Ovary (tissue), 9 donors: ENCODE measurements around the gene MELK. TPM values are rescaled to one million over a fixed set of nuclear protein-coding genes. Genes with fewer than 3 reads are reported as not detected.

Experiments used
- DNase-seq, 5 donors: peaks; one replicate each; pipeline ENCODE4 v3.0.0-alpha.2; 2019 to 2020
- H3K27ac ChIP-seq, 2 donors: fragments of 200-600 bp; one replicate each; pipeline versions ENCODE4 v1.5.1 to v1.8.0; 2019 to 2022
- H3K27me3 ChIP-seq: fragments of 200-600 bp; one replicate; pipeline ENCODE4 v1.8.0; 2022
- H3K36me3 ChIP-seq: fragments of 200-600 bp; sonication (generic); one replicate; pipeline ENCODE4 v1.5.1; 2019
- H3K4me1 ChIP-seq: one replicate; pipeline ENCODE4 v1.8.1; 2013; ENCODE audit warnings: mild to moderate bottlenecking, moderate library complexity; ENCODE audit not compliant: insufficient read depth
- H3K4me3 ChIP-seq: fragments of 200-600 bp; sonication (generic); one replicate; pipeline ENCODE4 v1.5.1; 2017
- H3K9me3 ChIP-seq, 2 donors: fragments of 200-600 bp in 1 of 2; sonication (generic) in 1 of 2; one replicate each; pipeline versions ENCODE4 v1.5.1 to v1.8.1; 2013 to 2019; ENCODE audit warnings: mild to moderate bottlenecking in 1 of 2, moderate library complexity in 1 of 2
- CTCF ChIP-seq, 3 donors: fragments of 450-650 bp in 2 of 3; fragments of 200-600 bp in 1 of 3; IDR thresholded peaks; one replicate each; pipeline versions ENCODE4 v1.5.1 to v1.8.0; 2016 to 2022; ENCODE audit warnings: antibody characterized with exemption in 3 of 3, mild to moderate bottlenecking in 1 of 3
- EP300 ChIP-seq: sonication (generic); formaldehyde crosslinking; IDR thresholded peaks from one replicate; pipeline ENCODE4 v1.6.1; 2017; ENCODE audit warnings: antibody characterized with exemption
- POLR2A ChIP-seq: fragments of 450-650 bp; IDR thresholded peaks from one replicate; pipeline ENCODE4 v1.6.1; 2017; ENCODE audit warnings: antibody characterized with exemption, mild to moderate bottlenecking, moderate library complexity
- WGBS, 3 donors: extraction: QIAGEN DNeasy Blood & Tissue Kit in 1 of 3; methylation state at CpG; one replicate each; pipeline versions ENCODE4 v1.1.5 to v1.1.7; 2013 to 2017; 5-methylcytosine and 5-hydroxymethylcytosine counted together
- intact Hi-C, 4 donors: fragments of 100-400 bp; cut with DNase I; formaldehyde crosslinking; loops; one replicate each; pipeline versions ENCODE4 v1.11.0 to v1.15.1; 2022 to 2023
- polyA plus RNA-seq, 2 donors: library from polyadenylated mRNA; stranded (reverse); fragments of 200-250 nt in 1 of 2; fragments of 350-450 nt in 1 of 2; fragmentation: Illumina TruSeq in 1 of 2; extraction: RNeasy Lipid Tissue Mini Kit (QIAGEN cat#74804) in 1 of 2; gene quantifications; one replicate each; pipeline ENCODE4 v1.2.3, GENCODE V29; 2013 to 2014
- total RNA-seq, 7 donors: library from RNA; depleted of rRNA in 2 of 7; stranded (reverse); fragments of >200 nt in 2 of 7; fragmentation: NEBNext Ultra II Directional in 3 of 7; extraction: Animal tissue kit (Norgen Biotek cat#: 25700) in 3 of 7; gene quantifications; one replicate each; pipeline versions ENCODE4 v1.1.0 to v1.2.4, GENCODE V29; 2016 to 2023
- donor health status: DM: no; HTN: no; CAD: no; lungs with moderate emphysema.
- donor health status: DM: no; HTN: no; CAD: no.
- donor health status: Bipolar disorder and iron deficiency.
- donor health status: DM: yes; HTN: yes; CAD: no.
- donor health status: DM: no; HTN: no; CAD: no.
- donor health status: DM: yes; HTN: yes; CAD: no.

MELK gene
- total and polyA plus RNA-seq, 9 donors: 0.25 to 1.3 (median 0.69) TPM; not detected in 2

- H3K27ac ChIP-seq: no peak overlapping the region
- peaks cover 2% of the 10 kb centered on the region for H3K4me1 ChIP-seq
- no peaks in the 10 kb centered on the region for H3K27me3 ChIP-seq
- TF ChIP-seq EP300 (no peak), POLR2A (no peak), CTCF (IDR thresholded peaks at IDR 0.05) (no peak)
- no peaks in the 10 kb centered on the region for H3K9me3 ChIP-seq
- no peaks in the 10 kb centered on the region for H3K36me3 ChIP-seq
- 92 to 96% (median 95%) methylated on average over 3 of the region's 3 CpGs for WGBS, 3 donors
- DNase-seq: no peak
- no peak overlapping the region for H3K4me3 ChIP-seq
- intact Hi-C loops: no loop called here
Measured at GRCh38 chr9:36665921-36666431, 93.3 kb downstream of the MELK start.

GRCh38 chr9:36671561-36671960 lies 98.9 kb downstream of the MELK start:
- peak overlapping the region in 1 of 2 donors; percentile 35 for H3K27ac ChIP-seq
- intact Hi-C loops: no loop called here
- TF ChIP-seq POLR2A: no peak
- TF ChIP-seq CTCF (IDR thresholded peaks at IDR 0.05): no peak
- peaks cover 7% of the 10 kb centered on the region for H3K4me1 ChIP-seq
- H3K27me3 ChIP-seq: no peaks in the 10 kb centered on the region
- no peak for DNase-seq
- H3K36me3 ChIP-seq: no peaks in the 10 kb centered on the region
- H3K4me3 ChIP-seq: no peak overlapping the region
- 66 to 70% (median 69%) methylated on average over 3 of the region's 3 CpGs for WGBS, 3 donors
- no peaks in the 10 kb centered on the region for H3K9me3 ChIP-seq

- H3K9me3 ChIP-seq: no peaks in the 10 kb centered on the region
Measured at GRCh38 chr9:36676091-36676490, 103.4 kb downstream of the MELK start.

GRCh38 chr9:36676778-36677485 lies 104.2 kb downstream of the MELK start:
- Histone ChIP-seq H3K27ac (no peak overlapping the region), H3K9me3 (peaks cover 0 to 5% of the 10 kb centered on the region in 2 donors), H3K27me3 (no peaks in the 10 kb centered on the region), H3K36me3 (no peaks in the 10 kb centered on the region), H3K4me1 (peaks cover 1% of the 10 kb centered on the region), H3K4me3 (no peak overlapping the region)
- no peak for DNase-seq
- TF ChIP-seq POLR2A: no peak
- no peak for TF ChIP-seq CTCF (IDR thresholded peaks at IDR 0.05)
- no peak for TF ChIP-seq EP300
- intact Hi-C loops: no loop called here
- WGBS, 3 donors: 89 to 91% (median 91%) methylated on average over 8 of the region's 8 CpGs

More at GRCh38 chr9:36676091-36676490, 103.4 kb downstream of the MELK start:
- intact Hi-C loops: no loop called here
- TF ChIP-seq POLR2A (no peak), CTCF (IDR thresholded peaks at IDR 0.05) (no peak), EP300 (no peak)
- DNase-seq: no peak
- H3K36me3 ChIP-seq: no peaks in the 10 kb centered on the region
- 95 to 98% (median 97%) methylated on average over 1 of the region's 1 CpG for WGBS, 3 donors
- H3K27ac ChIP-seq: no peak overlapping the region
- no peaks in the 10 kb centered on the region for H3K27me3 ChIP-seq
- H3K4me1 ChIP-seq: peaks cover 5% of the 10 kb centered on the region
- H3K4me3 ChIP-seq: no peak overlapping the region
